ENCODE measurements around the gene HS2ST1.

Gene HS2ST1

GRCh38 chr1:86914998-86915736 lies 732 bp downstream of the HS2ST1 start (continued):
- no peak for TF ChIP-seq ZBTB44 (tag by site-specific recombination; IDR thresholded peaks at IDR 0.05)
- TF ChIP-seq ZNF791 (tag by site-specific recombination; IDR thresholded peaks at IDR 0.05), result no peak
- no peak for TF ChIP-seq KLF1 (tag by site-specific recombination; IDR thresholded peaks at IDR 0.05)
- no peak for TF ChIP-seq ZNF624 (tag by site-specific recombination; IDR thresholded peaks at IDR 0.05)
- TF ChIP-seq SP7 (tag by site-specific recombination; IDR thresholded peaks at IDR 0.05), result no peak
- TF ChIP-seq ZNF26 (tag by site-specific recombination; IDR thresholded peaks at IDR 0.05), result no peak
- no peak for TF ChIP-seq ZNF747 (tag by site-specific recombination; IDR thresholded peaks at IDR 0.05)
- no peak for TF ChIP-seq MEIS1 (CRISPR knock-in tag; IDR thresholded peaks at IDR 0.05; ENCODE audit: borderline replicate concordance)
- TF ChIP-seq ZNF670 (tag by site-specific recombination; IDR thresholded peaks at IDR 0.05; ENCODE audit: low read depth), result no peak
- no peak for TF ChIP-seq ZNF776 (tag by site-specific recombination; IDR thresholded peaks at IDR 0.05; ENCODE audit: borderline replicate concordance)
- no peak for TF ChIP-seq ZNF416 (tag by site-specific recombination; IDR thresholded peaks at IDR 0.05)
- TF ChIP-seq ZNF621 (tag by site-specific recombination; IDR thresholded peaks at IDR 0.05), result no peak
- no peak for TF ChIP-seq ZNF549 (tag by site-specific recombination; IDR thresholded peaks at IDR 0.05)
- no peak for TF ChIP-seq ZNF362 (tag by site-specific recombination; IDR thresholded peaks at IDR 0.05)
- no peak for TF ChIP-seq ZNF792 (tag by site-specific recombination; IDR thresholded peaks at IDR 0.05)
- TF ChIP-seq ZNF837 (tag by site-specific recombination; IDR thresholded peaks at IDR 0.05), result no peak
- no peak for TF ChIP-seq KLF10 (tag by site-specific recombination; IDR thresholded peaks at IDR 0.05)
- TF ChIP-seq KLF17 (tag by site-specific recombination; IDR thresholded peaks at IDR 0.05), result no peak
- TF ChIP-seq ZNF660 (tag by site-specific recombination; IDR thresholded peaks at IDR 0.05), result no peak
- peak; percentile 14; the same call in 1 of the 2 replicates for TF ChIP-seq ZXDB (tag by site-specific recombination; IDR thresholded peaks at IDR 0.05)
- TF ChIP-seq ZNF266 (tag by site-specific recombination; IDR thresholded peaks at IDR 0.05; ENCODE audit: low read depth), result no peak
- TF ChIP-seq GLI2 (tag by site-specific recombination; IDR thresholded peaks at IDR 0.05; ENCODE audit: borderline replicate concordance, low read depth), result no peak
- TF ChIP-seq ZNF274 (IDR thresholded peaks at IDR 0.05; ENCODE audit: low read length), result no peak
- TF ChIP-seq ZNF274 (tag by site-specific recombination; IDR thresholded peaks at IDR 0.05; ENCODE audit: borderline replicate concordance), result no peak
- TF ChIP-seq ZNF175 (tag by site-specific recombination; IDR thresholded peaks at IDR 0.05), result no peak
- no peak for TF ChIP-seq IKZF3 (tag by site-specific recombination; IDR thresholded peaks at IDR 0.05)
- TF ChIP-seq PRDM1 (tag by site-specific recombination; IDR thresholded peaks at IDR 0.05), result no peak
- no peak for TF ChIP-seq ZFP69B (tag by site-specific recombination; IDR thresholded peaks at IDR 0.05)
- TF ChIP-seq ZNF121 (tag by site-specific recombination; IDR thresholded peaks at IDR 0.05), result no peak
- TF ChIP-seq ZBTB26 (tag by site-specific recombination; optimal IDR thresholded peaks at IDR 0.05), result peak; percentile 52
- no peak for TF ChIP-seq ZNF302 (tag by site-specific recombination; IDR thresholded peaks at IDR 0.05; ENCODE audit: low read depth)
- TF ChIP-seq ZNF248 (tag by site-specific recombination; IDR thresholded peaks at IDR 0.05), result no peak
- no peak for TF ChIP-seq REPIN1 (tag by site-specific recombination; IDR thresholded peaks at IDR 0.05; ENCODE audit: low read depth)
- peak; percentile 91 for TF ChIP-seq ZNF449 (tag by site-specific recombination; IDR thresholded peaks at IDR 0.05)
- no peak for TF ChIP-seq ZNF174 (tag by site-specific recombination; IDR thresholded peaks at IDR 0.05)
